H1 (cell line): ENCODE measurements around the gene TRIM5. TPM values are rescaled to one million over a fixed set of nuclear protein-coding genes. Genes with fewer than 3 reads are reported as not detected.

Experiments used
- CTCF ChIA-PET: fragments of 300-600 bp; sonication (Branson Sonifier 250); formaldehyde crosslinking; loops from one replicate; lab custom pipeline; 2021; ENCODE audit not compliant: partially characterized antibody; lab: Charles Lee
- POLR2A ChIA-PET: fragments of 300-600 bp; sonication (Branson Sonifier 250); formaldehyde crosslinking; loops from one replicate; lab custom pipeline; 2021; ENCODE audit warnings: inconsistent platforms; ENCODE audit not compliant: partially characterized antibody; lab: Charles Lee
- DNase-seq, 2 experiments: peaks; one replicate each; pipeline versions ENCODE4 v3.0.0 to v3.0.0-alpha.2; 2010 to 2022; ENCODE audit warnings: low spot score in 2 of 2, low read depth in 1 of 2, mixed read lengths in 1 of 2
- FAIRE-seq: peaks from 2 replicates; lab custom pipeline; 2011; peaks lifted over from hg19 to GRCh38; lab: Jason Lieb, UNC
- H2AFZ ChIP-seq: 2 replicates; pipeline ENCODE4 v1.8.1; 2012; ENCODE audit warnings: low read length, inconsistent platforms
- H2AK5ac ChIP-seq: 2 replicates; pipeline ENCODE4 v1.6.1; 2013; ENCODE audit warnings: low read depth, low read length
- H2BK120ac ChIP-seq: replicated peaks from 2 replicates; pipeline ENCODE3; 2013; ENCODE audit warnings: low read depth, low read length, inconsistent platforms
- H2BK12ac ChIP-seq: 2 replicates; pipeline ENCODE4 v1.6.1; 2013; ENCODE audit warnings: low read depth, low read length
- H2BK15ac ChIP-seq: 2 replicates; pipeline ENCODE4 v1.6.1; 2013; ENCODE audit warnings: low read length
- H2BK20ac ChIP-seq: 2 replicates; pipeline ENCODE4 v1.6.1; 2013; ENCODE audit warnings: low read length
- H2BK5ac ChIP-seq: 2 replicates; pipeline ENCODE4 v1.6.1; 2013; ENCODE audit warnings: low read depth, low read length
- H3K14ac ChIP-seq: 2 replicates; pipeline ENCODE4 v1.6.1; 2013; ENCODE audit warnings: inconsistent platforms; ENCODE audit not compliant: insufficient read length
- H3K18ac ChIP-seq: 2 replicates; pipeline ENCODE4 v1.6.1; 2013; ENCODE audit warnings: low read length; ENCODE audit errors: extremely low read depth
- H3K23ac ChIP-seq: 2 replicates; pipeline ENCODE4 v1.6.1; 2013; ENCODE audit warnings: inconsistent platforms; ENCODE audit not compliant: insufficient read length
- H3K23me2 ChIP-seq: 2 replicates; pipeline ENCODE4 v1.6.1; 2013; ENCODE audit warnings: low read depth, low read length
- H3K27ac ChIP-seq: 2 replicates; pipeline ENCODE4 v1.6.1; 2011; ENCODE audit warnings: low read depth, low read length, inconsistent platforms
- H3K27me3 ChIP-seq, 4 experiments: replicated peaks in 1 of 4; 1 replicate in 1 of 4; 2 replicates in 3 of 4; pipeline versions ENCODE4 v1.6.1 to v1.8.1; 2011 to 2013; ENCODE audit warnings: low read length in 3 of 4, mild to moderate bottlenecking in 3 of 4, inconsistent platforms in 2 of 4, mixed read lengths in 2 of 4, moderate library complexity in 1 of 4; ENCODE audit not compliant: control insufficient read depth in 3 of 4, insufficient read depth in 3 of 4; ENCODE audit errors: extremely low read depth in 1 of 4
- H3K36me3 ChIP-seq, 4 experiments: 2 replicates each; pipeline versions ENCODE4 v1.6.1 to v1.8.1; 2011 to 2013; ENCODE audit warnings: mild to moderate bottlenecking in 4 of 4, low read length in 3 of 4, moderate library complexity in 2 of 4, control low read depth in 1 of 4, inconsistent platforms in 1 of 4; ENCODE audit not compliant: insufficient read depth in 4 of 4, control insufficient read depth in 2 of 4
- H3K4ac ChIP-seq: replicated peaks from 2 replicates; pipeline ENCODE3; 2013; ENCODE audit warnings: low read length, low read depth, mixed read lengths, inconsistent platforms; ENCODE audit not compliant: insufficient read length
- H3K4me1 ChIP-seq, 4 experiments: replicated peaks in 1 of 4; 1 replicate in 1 of 4; 2 replicates in 3 of 4; pipeline versions ENCODE4 v1.6.1 to v1.8.1; 2011 to 2013; ENCODE audit warnings: low read length in 3 of 4, inconsistent platforms in 2 of 4, mixed read lengths in 1 of 4; ENCODE audit not compliant: insufficient read depth in 4 of 4, control insufficient read depth in 3 of 4
- H3K4me2 ChIP-seq, 2 experiments: 2 replicates each; pipeline versions ENCODE4 v1.6.1 to v1.8.1; 2011 to 2013; ENCODE audit warnings: low read depth in 2 of 2, low read length in 2 of 2, control low read depth in 1 of 2, inconsistent platforms in 1 of 2, mild to moderate bottlenecking in 1 of 2; ENCODE audit not compliant: insufficient read depth in 1 of 2
- H3K4me3 ChIP-seq, 4 experiments: fragments of 200-600, 300-600 bp in 1 of 4; sonication (generic), shearing (Covaris generic), sonication (Bioruptor Twin) in 1 of 4; 2 replicates each; pipeline versions ENCODE4 v1.5.1 to v1.8.1; 2011 to 2016; ENCODE audit warnings: low read length in 4 of 4, low read depth in 3 of 4, control low read depth in 2 of 4, inconsistent platforms in 2 of 4, mild to moderate bottlenecking in 2 of 4, mixed read lengths in 1 of 4, moderate library complexity in 1 of 4; ENCODE audit not compliant: insufficient read depth in 2 of 4; ENCODE audit errors: extremely low read depth in 1 of 4
- H3K56ac ChIP-seq: replicated peaks from 2 replicates; pipeline ENCODE3; 2013; ENCODE audit warnings: low read depth, mild to moderate bottlenecking, mixed read lengths, low read length, inconsistent platforms; ENCODE audit not compliant: insufficient read length
- H3K79me1 ChIP-seq: 2 replicates; pipeline ENCODE4 v1.6.1; 2013; ENCODE audit warnings: low read depth, low read length, control low read depth
- H3K79me2 ChIP-seq, 2 experiments: 2 replicates each; pipeline versions ENCODE4 v1.6.1 to v1.8.1; 2012 to 2013; ENCODE audit warnings: low read length in 2 of 2, mild to moderate bottlenecking in 2 of 2, inconsistent platforms in 1 of 2; ENCODE audit not compliant: insufficient read depth in 2 of 2, control insufficient read depth in 1 of 2
- H3K9ac ChIP-seq, 4 experiments: replicated peaks in 1 of 4; 1 replicate in 1 of 4; 2 replicates in 3 of 4; pipeline versions ENCODE4 v1.6.1 to v1.8.1; 2011 to 2013; ENCODE audit warnings: low read depth in 3 of 4, low read length in 3 of 4, control low read depth in 2 of 4, mild to moderate bottlenecking in 2 of 4, moderate library complexity in 2 of 4, inconsistent platforms in 1 of 4; ENCODE audit errors: extremely low read depth in 1 of 4
- H3K9me3 ChIP-seq, 2 experiments: 2 replicates each; pipeline versions ENCODE4 v1.6.1 to v1.8.1; 2012 to 2013; ENCODE audit warnings: mild to moderate bottlenecking in 2 of 2, moderate library complexity in 2 of 2, control low read depth in 1 of 2, inconsistent platforms in 1 of 2, low read depth in 1 of 2, low read length in 1 of 2, mixed read lengths in 1 of 2; ENCODE audit not compliant: insufficient read depth in 2 of 2
- H4K20me1 ChIP-seq, 2 experiments: replicated peaks in 1 of 2; 2 replicates each; pipeline versions ENCODE3 to v1.8.1; 2011 to 2013; ENCODE audit warnings: inconsistent platforms in 2 of 2, low read length in 2 of 2, mild to moderate bottlenecking in 1 of 2; ENCODE audit not compliant: insufficient read depth in 2 of 2, control insufficient read depth in 1 of 2
- H4K5ac ChIP-seq: 2 replicates; pipeline ENCODE4 v1.6.1; 2013; ENCODE audit warnings: low read length, low read depth, mixed read lengths, inconsistent platforms; ENCODE audit not compliant: insufficient read length
- H4K8ac ChIP-seq: 2 replicates; pipeline ENCODE4 v1.8.0; 2013; ENCODE audit warnings: mild to moderate bottlenecking, moderate library complexity, low read length, inconsistent platforms; ENCODE audit not compliant: insufficient read depth; ENCODE audit errors: extremely low read depth
- H4K91ac ChIP-seq: replicated peaks from 2 replicates; pipeline ENCODE3; 2013; ENCODE audit warnings: low read length, mixed read lengths, inconsistent platforms; ENCODE audit not compliant: insufficient read length
- CEBPB ChIP-seq: IDR thresholded peaks from 2 replicates; pipeline ENCODE4 v1.6.1; 2012; ENCODE audit warnings: low read depth, low read length
- RAD21 ChIP-seq, 2 experiments: IDR thresholded peaks in 1 of 2; conservative IDR thresholded peaks in 1 of 2; 2 replicates each; pipeline ENCODE4 v1.6.1; 2011; ENCODE audit warnings: low read depth in 2 of 2, low read length in 2 of 2, improper control_type of control experiment in 1 of 2, inconsistent platforms in 1 of 2, mild to moderate bottlenecking in 1 of 2, moderate library complexity in 1 of 2
- WGBS, 2 experiments: shearing (Covaris generic) in 1 of 2; methylation state at CpG; one replicate each; pipeline versions ENCODE4 v1.1.6 to v1.1.7; 2013 to 2015; ENCODE audit warnings: low lambda C conversion rate in 2 of 2, mixed read lengths in 2 of 2, inconsistent platforms in 1 of 2, low coverage in 1 of 2, missing lambda C conversion rate in 1 of 2; ENCODE audit not compliant: insufficient replicate concordance in 2 of 2, insufficient coverage in 1 of 2, insufficient read length in 1 of 2; ENCODE audit errors: extremely low coverage in 1 of 2, missing lambda C conversion rate in 1 of 2; 5-methylcytosine and 5-hydroxymethylcytosine counted together
- polyA plus RNA-seq, 7 experiments: library from polyadenylated mRNA; depleted of rRNA in 3 of 7; stranded (reverse) in 5 of 7; unstranded in 2 of 7; fragments of >200 nt in 5 of 7; fragments of 200-250 nt in 2 of 7; gene quantifications; 1 replicate in 5 of 7; 2 replicates in 1 of 7; 4 replicates in 1 of 7; pipeline versions ENCODE4 v1.2.1 to v1.2.3, GENCODE V29; 2011 to 2013; ENCODE audit warnings: missing spikeins in 2 of 7, mixed read lengths in 2 of 7
- total RNA-seq: library from RNA; stranded (reverse); fragmentation: NEBNext Ultra II Directional; extraction: Animal tissue kit (Norgen Biotek cat#: 25700); gene quantifications from 2 replicates; pipeline ENCODE4 v1.2.1, GENCODE V29; 2021

Gene TRIM5
- total and polyA plus RNA-seq, 2 of the 8 experiments (the other 6 are each of a cell fraction or from before 2014, with no cell fraction given): 23.5 to 35.5 TPM

GRCh38 chr11:5688482-5688881 lies 3.6 kb upstream of the TRIM5 start:
- Histone ChIP-seq H3K36me3 (peaks cover 0 to 3% (median 1%) of the 10 kb centered on the region in 4 experiments; a peak in 3 of 8 replicates), H3K18ac (no peak overlapping the region), H2BK20ac (0 out of 2 replicates have a peak overlapping the region, but pooled peaks have one; percentile 49), H4K91ac (no peak overlapping the region), H2BK5ac (0 out of 2 replicates have a peak overlapping the region, but pooled peaks have one; percentile 55), H3K4me3 (no peak overlapping the region), H3K4me1 (peaks cover 0 to 12% (median 2%) of the 10 kb centered on the region in 4 experiments; a peak in 4 of 7 replicates), H3K27me3 (no peaks in the 10 kb centered on the region), H2AK5ac (no peak overlapping the region), H3K14ac (no peak overlapping the region), H2BK120ac (no peak overlapping the region), H3K4me2 (no peak overlapping the region), H2BK15ac (no peak overlapping the region), H3K9ac (no peak overlapping the region), H4K5ac (no peak overlapping the region), H3K9me3 (0 out of 4 replicates have a peak, but pooled peaks cover 0 to 1% of the 10 kb centered on the region in 2 experiments), H4K8ac (no peak overlapping the region), H4K20me1 (no peaks in the 10 kb centered on the region), H3K79me1 (no peaks in the 10 kb centered on the region), H3K23ac (no peak overlapping the region), H3K4ac (no peak overlapping the region), H2BK12ac (peak overlapping the region; percentile 94; the same call in 1 of the 2 replicates), H2AFZ (no peak overlapping the region), H3K79me2 (peaks cover 0 to 25% of the 10 kb centered on the region in 2 experiments; a peak in 2 of 4 replicates), H3K56ac (no peak overlapping the region), H3K23me2 (peaks cover 5% of the 10 kb centered on the region), H3K27ac (no peak overlapping the region)
- FAIRE-seq: no peak
- ChIA-PET POLR2A (no interaction called here), CTCF (interaction anchor here (0.6 to 2.0 kb wide), 4 partner anchors 23 to 1627 kb away, joined by 3 to 8 read pairs (median 4); no protein-coding TSS in a partner anchor)
- no peak for DNase-seq
- 79% methylated on average over 1 of the region's 1 CpG; no CpG with 5 or more reads in 1 of the 2 experiments for WGBS, 2 experiments
- TF ChIP-seq CEBPB (peak; percentile 36; the same call in 1 of the 2 replicates), RAD21 (IDR thresholded peaks at IDR 0.05 in 1 of 2, conservative IDR thresholded peaks at IDR 0.05 in 1 of 2; ENCODE audit: low read depth in 2 of 2, low read length in 2 of 2) (no peak)
